Ovary (tissue), 3 donors: ENCODE results near the gene TMEM233.

Experiments used
- CTCF ChIP-seq, 3 donors: fragments of 450-650 bp in 2 of 3; fragments of 200-600 bp in 1 of 3; IDR thresholded peaks; one replicate each; pipeline versions ENCODE4 v1.5.1 to v1.8.0; 2016 to 2022; ENCODE audit warnings: antibody characterized with exemption in 3 of 3, mild to moderate bottlenecking in 1 of 3
- POLR2A ChIP-seq: fragments of 450-650 bp; IDR thresholded peaks from one replicate; pipeline ENCODE4 v1.6.1; 2017; ENCODE audit warnings: antibody characterized with exemption, mild to moderate bottlenecking, moderate library complexity
- donor health status: DM: no; HTN: no; CAD: no.

GRCh38 chr12:119614705-119615104, 21.1 kb downstream of the TMEM233 start:
- no peak for TF ChIP-seq CTCF (IDR thresholded peaks at IDR 0.05)
- no peak for TF ChIP-seq POLR2A
